ENCODE data around the gene CDK19. TPM values are rescaled to one million over a fixed set of nuclear protein-coding genes. Genes with fewer than 3 reads are reported as not detected.

CDK19 gene
- total RNA-seq, 2 donors from 2014 or later: 16.8 to 20.8 TPM

DNA sequence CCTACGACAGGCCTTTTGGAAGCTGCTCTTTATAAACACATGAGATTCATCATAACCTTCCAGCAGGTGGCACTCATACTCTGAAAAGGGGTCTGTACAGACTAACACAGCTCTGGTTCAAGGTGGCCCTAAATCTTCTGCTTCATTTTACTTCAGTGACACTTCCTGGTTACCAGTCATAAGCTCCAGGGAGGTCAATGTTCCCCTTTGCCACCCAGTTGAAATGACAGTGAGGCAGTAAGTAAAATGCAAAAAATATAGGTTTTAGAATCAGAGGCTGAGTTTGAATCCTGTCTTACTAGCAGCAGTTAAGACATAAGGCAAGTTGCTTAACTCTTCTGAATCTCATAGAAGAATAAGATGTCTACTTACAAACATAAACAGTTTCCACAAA, 132.8 kb downstream of the CDK19 start:
- H3K27me3 Mint-ChIP-seq (ENCODE audit: insufficient read depth): no peaks in the 10 kb centered on the region
- no peaks in the 10 kb centered on the region for H3K27me3 ChIP-seq (ENCODE audit: control insufficient read depth, insufficient read depth, low read length, poor library complexity, severe bottlenecking)
- H3K36me3 ChIP-seq (ENCODE audit: control insufficient read depth, insufficient read depth, low read length): no peaks in the 10 kb centered on the region
- DNase-seq: peak; percentile 78
- H3K4me3 Mint-ChIP-seq: no peak overlapping the region
- H3K9me3 Mint-ChIP-seq: no peaks in the 10 kb centered on the region
- 80 to 89% methylated on average over 1 of the region's 1 CpG for WGBS, 2 experiments (ENCODE audit: insufficient coverage in 1 of 2, insufficient read length in 1 of 2)
- no peak overlapping the region for H3K4me3 ChIP-seq (ENCODE audit: low read length)
- peaks cover 10% of the 10 kb centered on the region for H3K4me1 Mint-ChIP-seq
- TF ChIP-seq, protein P1, sequence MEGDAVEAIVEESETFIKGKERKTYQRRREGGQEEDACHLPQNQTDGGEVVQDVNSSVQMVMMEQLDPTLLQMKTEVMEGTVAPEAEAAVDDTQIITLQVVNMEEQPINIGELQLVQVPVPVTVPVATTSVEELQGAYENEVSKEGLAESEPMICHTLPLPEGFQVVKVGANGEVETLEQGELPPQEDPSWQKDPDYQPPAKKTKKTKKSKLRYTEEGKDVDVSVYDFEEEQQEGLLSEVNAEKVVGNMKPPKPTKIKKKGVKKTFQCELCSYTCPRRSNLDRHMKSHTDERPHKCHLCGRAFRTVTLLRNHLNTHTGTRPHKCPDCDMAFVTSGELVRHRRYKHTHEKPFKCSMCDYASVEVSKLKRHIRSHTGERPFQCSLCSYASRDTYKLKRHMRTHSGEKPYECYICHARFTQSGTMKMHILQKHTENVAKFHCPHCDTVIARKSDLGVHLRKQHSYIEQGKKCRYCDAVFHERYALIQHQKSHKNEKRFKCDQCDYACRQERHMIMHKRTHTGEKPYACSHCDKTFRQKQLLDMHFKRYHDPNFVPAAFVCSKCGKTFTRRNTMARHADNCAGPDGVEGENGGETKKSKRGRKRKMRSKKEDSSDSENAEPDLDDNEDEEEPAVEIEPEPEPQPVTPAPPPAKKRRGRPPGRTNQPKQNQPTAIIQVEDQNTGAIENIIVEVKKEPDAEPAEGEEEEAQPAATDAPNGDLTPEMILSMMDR (conservative IDR thresholded peaks at IDR 0.05): peak; percentile 91
- H3K9me3 ChIP-seq (ENCODE audit: control insufficient read depth, low read length): no peaks in the 10 kb centered on the region
- H3K36me3 Mint-ChIP-seq (ENCODE audit: low read depth): no peaks in the 10 kb centered on the region
- no peak overlapping the region for H3K27ac ChIP-seq (ENCODE audit: low read depth, low read length)
- H3K27ac Mint-ChIP-seq: no peak overlapping the region
- H3K9ac ChIP-seq (ENCODE audit: extremely low read depth, low read length, poor library complexity, severe bottlenecking): no peak overlapping the region
- H3K4me1 ChIP-seq (ENCODE audit: control insufficient read depth, insufficient read depth, low read length): no peaks in the 10 kb centered on the region

DNA sequence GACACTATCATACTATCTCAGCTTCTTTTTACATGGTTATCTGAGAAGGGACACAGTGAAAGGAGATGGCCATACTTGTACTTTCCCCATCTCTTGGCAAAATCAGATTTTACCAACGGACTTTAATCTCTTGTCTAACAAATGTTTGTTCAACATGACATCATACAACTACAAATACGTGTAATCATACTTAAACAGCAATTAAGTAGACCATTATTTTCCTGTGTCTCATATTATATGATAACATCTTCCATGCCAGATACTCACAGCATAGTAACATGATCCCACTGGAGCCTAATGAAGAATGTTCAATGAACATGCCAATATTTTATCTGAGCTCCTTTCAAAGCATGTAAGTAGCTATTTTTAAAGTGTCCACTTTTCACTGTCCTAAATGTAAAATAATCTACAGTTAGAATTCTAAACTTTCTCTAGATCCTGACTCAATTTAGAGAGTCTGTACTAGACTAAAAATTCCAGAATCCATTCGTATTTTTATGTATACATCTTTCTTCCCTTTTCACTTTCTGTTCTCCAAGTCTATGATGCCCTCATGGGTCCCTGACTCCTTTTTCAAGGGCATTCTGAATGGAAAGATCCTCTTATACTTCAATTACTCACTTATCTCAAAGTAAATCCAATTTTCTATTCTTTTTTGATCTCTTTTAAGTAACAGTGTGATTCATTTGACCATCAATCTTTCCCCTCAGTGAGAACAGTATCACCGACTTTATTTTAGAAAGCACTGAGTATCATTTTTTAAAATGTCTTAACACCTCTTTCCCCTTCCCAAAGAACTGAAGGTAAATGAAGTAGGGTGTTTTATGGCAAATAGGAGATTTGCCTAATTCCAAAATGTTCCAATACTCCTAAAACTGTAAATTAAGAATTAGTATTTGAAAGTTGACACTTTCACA, 133.5 kb downstream of the CDK19 start:
- Histone ChIP-seq H3K27ac (ENCODE audit: low read depth, low read length) (no peak overlapping the region), H3K36me3 (ENCODE audit: control insufficient read depth, insufficient read depth, low read length) (no peaks in the 10 kb centered on the region), H3K27me3 (ENCODE audit: control insufficient read depth, insufficient read depth, low read length, poor library complexity, severe bottlenecking) (no peaks in the 10 kb centered on the region), H3K4me1 (ENCODE audit: control insufficient read depth, insufficient read depth, low read length) (no peaks in the 10 kb centered on the region), H3K9me3 (ENCODE audit: control insufficient read depth, low read length) (no peaks in the 10 kb centered on the region), H3K4me3 (ENCODE audit: low read length) (no peak overlapping the region), H3K9ac (ENCODE audit: extremely low read depth, low read length, poor library complexity, severe bottlenecking) (no peak overlapping the region)
- TF ChIP-seq, protein P1 (conservative IDR thresholded peaks at IDR 0.05): no peak
- no peak overlapping the region for H3K4me3 Mint-ChIP-seq
- H3K4me1 Mint-ChIP-seq: peaks cover 10% of the 10 kb centered on the region
- WGBS, 2 experiments (ENCODE audit: insufficient coverage in 1 of 2, insufficient read length in 1 of 2): 83% methylated on average over 3 to 4 of the region's 4 CpGs
- H3K36me3 Mint-ChIP-seq (ENCODE audit: low read depth): no peaks in the 10 kb centered on the region
- H3K27ac Mint-ChIP-seq: no peak overlapping the region
- no peak for DNase-seq
- H3K9me3 Mint-ChIP-seq: no peaks in the 10 kb centered on the region
- no peaks in the 10 kb centered on the region for H3K27me3 Mint-ChIP-seq (ENCODE audit: insufficient read depth)

DNA sequence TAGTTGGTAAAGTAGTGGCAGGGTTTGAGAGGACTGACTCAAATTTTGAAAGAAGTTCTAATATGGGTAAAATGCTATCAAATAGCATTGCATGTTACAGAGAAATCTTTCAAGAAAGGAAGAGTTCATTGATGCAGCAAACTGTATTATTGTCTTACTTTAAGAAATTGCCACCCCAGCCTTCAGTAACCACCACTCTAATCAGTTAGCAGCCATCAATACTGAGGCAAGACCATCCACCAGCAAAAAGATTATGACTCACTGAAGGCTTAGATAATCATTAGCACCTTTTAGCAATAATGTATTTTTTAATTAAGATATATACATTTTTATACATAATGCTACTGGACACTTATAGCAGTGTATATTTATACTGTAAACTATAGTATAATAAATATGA, 138.9 kb downstream of the CDK19 start:
- Histone ChIP-seq H3K9ac (ENCODE audit: extremely low read depth, low read length, poor library complexity, severe bottlenecking) (no peak overlapping the region), H3K36me3 (ENCODE audit: control insufficient read depth, insufficient read depth, low read length) (no peaks in the 10 kb centered on the region), H3K27me3 (ENCODE audit: control insufficient read depth, insufficient read depth, low read length, poor library complexity, severe bottlenecking) (no peaks in the 10 kb centered on the region), H3K4me1 (ENCODE audit: control insufficient read depth, insufficient read depth, low read length) (no peaks in the 10 kb centered on the region), H3K9me3 (ENCODE audit: control insufficient read depth, low read length) (no peaks in the 10 kb centered on the region), H3K4me3 (ENCODE audit: low read length) (no peak overlapping the region), H3K27ac (ENCODE audit: low read depth, low read length) (no peak overlapping the region)
- H3K4me3 Mint-ChIP-seq: no peak overlapping the region
- TF ChIP-seq, protein P1 (conservative IDR thresholded peaks at IDR 0.05): no peak
- H3K9me3 Mint-ChIP-seq: no peaks in the 10 kb centered on the region
- H3K36me3 Mint-ChIP-seq (ENCODE audit: low read depth): peaks cover 3% of the 10 kb centered on the region
- DNase-seq: no peak
- no peaks in the 10 kb centered on the region for H3K27me3 Mint-ChIP-seq (ENCODE audit: insufficient read depth)
- H3K4me1 Mint-ChIP-seq: peaks cover 8% of the 10 kb centered on the region
- no peak overlapping the region for H3K27ac Mint-ChIP-seq
